HFF-Myc (cell line): ENCODE results near the gene ASPDH.

Experiments used
- DNase-seq: peaks from one replicate; pipeline ENCODE4 v3.0.0-alpha.2; 2011; ENCODE audit warnings: low read depth; ENCODE audit errors: extremely low read depth
- H3K4me3 ChIP-seq: replicated peaks from 2 replicates; pipeline ENCODE4 v1.5.1; 2011; ENCODE audit warnings: low read depth, mild to moderate bottlenecking, control low read depth, low read length
- TF ChIP-seq, protein P1 (sequence below): IDR thresholded peaks from 2 replicates; pipeline ENCODE4 v1.5.1; 2012; ENCODE audit warnings: mild to moderate bottlenecking, low read depth, low read length, control low read depth; ENCODE audit errors: missing control alignments

Gene ASPDH

DNA sequence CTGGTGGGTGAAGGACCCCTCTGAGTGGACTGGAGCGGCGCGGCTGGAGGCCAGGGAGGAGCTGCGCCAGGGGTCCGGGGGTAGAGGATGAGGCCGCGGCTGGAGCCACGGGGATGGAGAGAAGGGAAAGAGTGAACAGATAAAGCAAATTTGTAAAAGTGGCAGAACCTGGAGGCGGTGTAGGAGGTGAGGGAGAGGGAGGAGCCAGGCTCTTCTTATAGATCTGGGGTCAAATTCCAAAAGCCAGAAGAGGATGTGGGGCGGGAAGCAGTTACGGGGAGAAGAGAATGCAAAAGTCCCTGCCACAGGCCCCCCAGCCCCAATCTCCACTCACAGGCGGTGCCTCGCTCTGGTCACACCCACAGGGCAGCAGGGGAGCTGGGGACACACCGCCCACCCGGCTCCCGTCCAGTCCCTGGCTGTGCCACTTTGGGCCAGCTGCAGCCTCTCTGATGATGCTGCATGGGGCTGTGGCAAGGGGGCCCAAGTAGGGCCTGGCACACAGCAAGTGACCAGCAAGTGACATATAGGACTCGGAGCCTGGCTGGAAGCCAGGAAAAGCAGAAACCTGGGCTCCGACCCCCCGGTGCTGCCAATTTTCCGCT is 43.4 kb upstream of the ASPDH start:
- TF ChIP-seq, protein P1, sequence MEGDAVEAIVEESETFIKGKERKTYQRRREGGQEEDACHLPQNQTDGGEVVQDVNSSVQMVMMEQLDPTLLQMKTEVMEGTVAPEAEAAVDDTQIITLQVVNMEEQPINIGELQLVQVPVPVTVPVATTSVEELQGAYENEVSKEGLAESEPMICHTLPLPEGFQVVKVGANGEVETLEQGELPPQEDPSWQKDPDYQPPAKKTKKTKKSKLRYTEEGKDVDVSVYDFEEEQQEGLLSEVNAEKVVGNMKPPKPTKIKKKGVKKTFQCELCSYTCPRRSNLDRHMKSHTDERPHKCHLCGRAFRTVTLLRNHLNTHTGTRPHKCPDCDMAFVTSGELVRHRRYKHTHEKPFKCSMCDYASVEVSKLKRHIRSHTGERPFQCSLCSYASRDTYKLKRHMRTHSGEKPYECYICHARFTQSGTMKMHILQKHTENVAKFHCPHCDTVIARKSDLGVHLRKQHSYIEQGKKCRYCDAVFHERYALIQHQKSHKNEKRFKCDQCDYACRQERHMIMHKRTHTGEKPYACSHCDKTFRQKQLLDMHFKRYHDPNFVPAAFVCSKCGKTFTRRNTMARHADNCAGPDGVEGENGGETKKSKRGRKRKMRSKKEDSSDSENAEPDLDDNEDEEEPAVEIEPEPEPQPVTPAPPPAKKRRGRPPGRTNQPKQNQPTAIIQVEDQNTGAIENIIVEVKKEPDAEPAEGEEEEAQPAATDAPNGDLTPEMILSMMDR: no peak
- DNase-seq: no peak
- no peak overlapping the region for H3K4me3 ChIP-seq

DNA sequence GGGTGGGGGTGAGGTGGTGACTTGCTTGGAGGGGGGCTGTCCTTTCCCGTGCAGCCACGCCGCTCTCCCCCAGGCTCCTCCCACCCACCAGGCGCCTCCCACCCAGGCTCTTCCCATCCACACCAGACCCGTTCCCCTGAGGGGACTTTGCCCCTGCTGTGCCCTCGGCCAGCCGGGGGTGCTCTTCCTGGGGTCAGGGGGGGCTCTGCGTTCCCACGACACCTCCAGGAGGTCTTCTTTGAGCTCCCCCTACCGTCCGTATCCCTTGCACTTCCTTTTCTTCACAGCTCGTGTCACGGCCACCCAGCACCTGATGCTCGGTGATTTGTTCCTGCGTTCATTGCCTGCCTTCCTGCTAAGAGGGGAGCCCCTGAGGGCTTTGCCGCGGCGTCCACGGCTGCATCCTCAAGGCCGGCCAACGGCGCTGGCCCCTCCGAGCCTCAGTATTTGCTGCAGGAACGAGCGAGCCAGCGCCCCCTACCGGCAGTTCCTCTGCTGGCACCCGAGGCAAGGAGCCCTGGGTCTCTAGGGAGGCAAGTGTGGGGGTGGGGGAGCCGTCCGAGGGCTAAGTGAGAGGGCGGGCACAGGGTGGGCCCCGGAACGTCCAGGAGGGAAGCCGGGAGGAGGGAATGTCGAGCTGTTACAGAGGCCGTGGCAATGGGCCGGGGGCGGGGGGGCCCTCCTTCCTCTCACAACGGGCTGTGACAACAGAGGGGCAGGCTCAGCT is 42.7 kb upstream of the ASPDH start:
- peak overlapping the region; percentile 30 for H3K4me3 ChIP-seq
- TF ChIP-seq, protein P1: peak; percentile 87
- peak; percentile 12 for DNase-seq

GRCh38 chr19:50555450-50556281 is 42.0 kb upstream of the ASPDH start:
- TF ChIP-seq, protein P1: no peak
- no peak overlapping the region for H3K4me3 ChIP-seq
- no peak for DNase-seq

DNA sequence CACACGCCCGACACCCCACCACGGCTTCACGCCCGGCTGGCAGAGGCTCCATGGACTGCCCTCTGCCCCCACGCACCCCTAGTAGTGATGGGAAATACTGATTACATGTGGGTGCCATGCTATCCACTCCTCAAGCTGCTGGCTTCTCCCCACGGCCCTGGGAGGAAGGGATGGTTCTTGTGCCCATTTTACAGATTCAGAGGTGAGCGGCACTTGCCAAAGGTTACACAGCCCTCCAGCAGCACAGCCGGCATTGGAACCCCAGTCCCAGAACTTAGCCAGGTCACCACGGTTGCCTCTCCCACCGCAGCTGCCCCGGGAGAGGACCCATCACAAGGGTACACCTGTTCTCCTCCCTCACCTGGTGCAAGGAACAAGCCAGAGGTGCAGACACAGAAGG is 41.3 kb upstream of the ASPDH start:
- TF ChIP-seq, protein P1: no peak
- DNase-seq: no peak
- H3K4me3 ChIP-seq: no peak overlapping the region

- no peak for DNase-seq
- H3K4me3 ChIP-seq: no peak overlapping the region
- TF ChIP-seq, protein P1: no peak
Measured at GRCh38 chr19:50554212-50554611, 40.5 kb upstream of the ASPDH start.

DNA sequence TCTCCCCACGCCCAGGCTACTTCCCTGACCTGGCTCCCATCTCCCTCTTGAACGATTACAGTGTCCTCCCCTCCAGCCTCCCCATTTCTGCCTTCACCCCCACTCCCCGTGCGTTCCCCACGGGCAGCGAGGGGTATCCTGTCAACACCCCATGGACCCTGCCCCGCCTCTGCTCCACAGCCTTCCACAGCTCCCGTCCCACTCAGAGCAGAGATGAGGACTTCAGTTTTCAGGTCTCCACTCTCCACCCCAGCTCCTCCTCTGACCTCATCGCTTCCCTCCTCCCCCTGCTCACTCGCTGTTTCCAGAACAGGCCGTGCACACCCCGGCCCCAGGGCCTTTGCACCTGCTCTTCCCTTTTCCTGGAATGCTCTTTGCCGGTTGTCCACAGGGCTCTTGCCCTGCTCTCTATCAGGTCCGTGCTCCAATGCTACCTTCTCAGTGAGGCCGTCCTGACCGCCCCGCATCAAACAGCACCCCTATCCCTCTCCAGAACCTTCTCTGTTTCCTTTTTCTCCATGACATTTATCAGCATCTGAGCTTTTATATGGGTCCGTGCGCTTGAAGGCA is 39.5 kb upstream of the ASPDH start:
- TF ChIP-seq, protein P1: no peak
- H3K4me3 ChIP-seq: no peak overlapping the region
- DNase-seq: no peak
